Peyer's patch (tissue), 4 donors: ENCODE measurements around the gene TICAM1. TPM values are rescaled to one million over a fixed set of nuclear protein-coding genes. Genes with fewer than 3 reads are reported as not detected.
"Not testable (repeated sequence)": the region's sequence is repeated elsewhere in the genome, so short reads cannot be mapped to it uniquely, and the experiment has no call there.

ENCODE experiments used
- DNase-seq, 3 donors: peaks; one replicate each; pipeline ENCODE4 v3.0.0-alpha.2; 2017 to 2019
- H3K27ac ChIP-seq, 4 donors: fragments of 200-600 bp; sonication (generic); one replicate each; pipeline ENCODE4 v1.5.1; 2016 to 2019
- H3K27me3 ChIP-seq, 2 donors: fragments of 200-600 bp; sonication (generic); one replicate each; pipeline ENCODE4 v1.5.1; 2019
- H3K36me3 ChIP-seq, 3 donors: fragments of 200-600 bp; sonication (generic); one replicate each; pipeline ENCODE4 v1.5.1; 2016 to 2019
- H3K4me1 ChIP-seq, 4 donors: fragments of 200-600 bp; sonication (generic); one replicate each; pipeline ENCODE4 v1.5.1; 2016 to 2019
- H3K4me3 ChIP-seq, 4 donors: fragments of 200-600 bp; sonication (generic); 1 replicate in 3 of 4; 2 replicates in 1 of 4; pipeline ENCODE4 v1.5.1; 2016 to 2019; ENCODE audit warnings: mild to moderate bottlenecking in 1 of 4
- H3K9me3 ChIP-seq, 4 donors: fragments of 200-600 bp; sonication (generic); one replicate each; pipeline ENCODE4 v1.5.1; 2016 to 2019; ENCODE audit warnings: mild to moderate bottlenecking in 1 of 4
- CTCF ChIP-seq, 6 experiments: fragments of 450-650 bp in 4 of 6; fragments of 200-600 bp in 2 of 6; sonication (generic) in 1 of 6; IDR thresholded peaks; one replicate each; pipeline ENCODE4 v1.5.1; 2017 to 2019; ENCODE audit warnings: antibody characterized with exemption in 6 of 6, mild to moderate bottlenecking in 3 of 6, moderate library complexity in 1 of 6
- POLR2A ChIP-seq, 2 donors: fragments of 450-650 bp; IDR thresholded peaks; one replicate each; pipeline ENCODE4 v1.5.1; 2017; ENCODE audit warnings: antibody characterized with exemption in 2 of 2, mild to moderate bottlenecking in 2 of 2, moderate library complexity in 2 of 2
- total RNA-seq, 4 donors: library from RNA; depleted of rRNA; stranded (reverse); fragments of >200 nt; gene quantifications; one replicate each; pipeline ENCODE4 v1.1.0, GENCODE V29; 2016

Gene TICAM1
- total RNA-seq, 4 donors from 2014 or later: 14.0 to 45.8 (median 28.8) TPM

- no peak for DNase-seq
- no peak overlapping the region for H3K27ac ChIP-seq
- TF ChIP-seq CTCF (IDR thresholded peaks at IDR 0.05): no peak
- TF ChIP-seq POLR2A (IDR thresholded peaks at IDR 0.05): no peak
- H3K4me1 ChIP-seq: no peaks in the 10 kb centered on the region
- H3K36me3 ChIP-seq: peaks cover 0 to 13% (median 0%) of the 10 kb centered on the region in 3 donors
- H3K9me3 ChIP-seq: no peaks in the 10 kb centered on the region
- no peak overlapping the region for H3K4me3 ChIP-seq
- no peaks in the 10 kb centered on the region for H3K27me3 ChIP-seq
These were observed 30.4 kb downstream of the TICAM1 start for GRCh38 chr19:4801085-4801619.

GRCh38 chr19:4800591-4801081 is 30.9 kb downstream of the TICAM1 start:
- H3K36me3 ChIP-seq: peaks cover 0 to 17% (median 0%) of the 10 kb centered on the region in 3 donors
- TF ChIP-seq CTCF (IDR thresholded peaks at IDR 0.05) (no peak), POLR2A (IDR thresholded peaks at IDR 0.05) (no peak)
- no peaks in the 10 kb centered on the region for H3K27me3 ChIP-seq
- no peaks in the 10 kb centered on the region for H3K9me3 ChIP-seq
- no peak overlapping the region for H3K4me3 ChIP-seq
- no peaks in the 10 kb centered on the region for H3K4me1 ChIP-seq
- DNase-seq: no peak
- H3K27ac ChIP-seq: no peak overlapping the region

GRCh38 chr19:4795400-4795799 is 36.1 kb downstream of the TICAM1 start:
- H3K27me3 ChIP-seq: no peaks in the 10 kb centered on the region
- TF ChIP-seq POLR2A (IDR thresholded peaks at IDR 0.05): no peak
- no peak for TF ChIP-seq CTCF (IDR thresholded peaks at IDR 0.05)
- no peak overlapping the region for H3K4me3 ChIP-seq
- peaks cover 0 to 43% (median 0%) of the 10 kb centered on the region in 3 donors for H3K36me3 ChIP-seq
- no peaks in the 10 kb centered on the region for H3K9me3 ChIP-seq
- no peak overlapping the region for H3K27ac ChIP-seq
- peaks cover 0 to 33% (median 10%) of the 10 kb centered on the region in 4 donors for H3K4me1 ChIP-seq
- no peak for DNase-seq

GRCh38 chr19:4794971-4795370 is 36.5 kb downstream of the TICAM1 start:
- peaks cover 0 to 43% (median 0%) of the 10 kb centered on the region in 3 donors for H3K36me3 ChIP-seq

GRCh38 chr19:4793278-4793677 is 38.2 kb downstream of the TICAM1 start:
- not testable (repeated sequence) for H3K9me3 ChIP-seq, H3K27ac ChIP-seq, H3K4me3 ChIP-seq, DNase-seq, H3K27me3 ChIP-seq
- Histone ChIP-seq H3K36me3 (peaks cover 0 to 43% (median 0%) of the 10 kb centered on the region in 3 donors), H3K4me1 (peaks cover 0 to 33% (median 10%) of the 10 kb centered on the region in 4 donors)

More at GRCh38 chr19:4794971-4795370, 36.5 kb downstream of the TICAM1 start:
- TF ChIP-seq CTCF (IDR thresholded peaks at IDR 0.05): no peak
- no peak for TF ChIP-seq POLR2A (IDR thresholded peaks at IDR 0.05)
- no peaks in the 10 kb centered on the region for H3K27me3 ChIP-seq
- H3K4me3 ChIP-seq: no peak overlapping the region
- H3K9me3 ChIP-seq: no peaks in the 10 kb centered on the region
- no peak overlapping the region for H3K27ac ChIP-seq
- no peak for DNase-seq
- H3K4me1 ChIP-seq: peaks cover 0 to 33% (median 10%) of the 10 kb centered on the region in 4 donors

- Histone ChIP-seq H3K4me1 (peaks cover 0 to 33% (median 10%) of the 10 kb centered on the region in 4 donors), H3K4me3 (peak overlapping the region in 3 of 4 donors; percentile 80 to 100 (median 85)), H3K27ac (peak overlapping the region in 1 of 4 donors; percentile 93), H3K36me3 (peaks cover 0 to 43% (median 0%) of the 10 kb centered on the region in 3 donors)
- not testable (repeated sequence) for H3K9me3 ChIP-seq, DNase-seq, H3K27me3 ChIP-seq
These were observed 38.7 kb downstream of the TICAM1 start for GRCh38 chr19:4792866-4793195.

- H3K9me3 ChIP-seq, DNase-seq, H3K27me3 ChIP-seq: not testable (repeated sequence)
- Histone ChIP-seq H3K4me3 (peak overlapping the region; percentile 80 to 100 (median 84)), H3K27ac (peak overlapping the region; percentile 92 to 94 (median 92)), H3K4me1 (peaks cover 0 to 33% (median 10%) of the 10 kb centered on the region in 4 donors), H3K36me3 (peaks cover 0 to 38% (median 0%) of the 10 kb centered on the region in 3 donors)
These were observed 39.3 kb downstream of the TICAM1 start for GRCh38 chr19:4792019-4792865.
